Measurements from ENCODE around the gene TXN2. TPM values are rescaled to one million over a fixed set of nuclear protein-coding genes. Genes with fewer than 3 reads are reported as not detected.

The TXN2 gene
- total RNA-seq, 1 experiment from 2014 or later, result 58.6 TPM

DNA sequence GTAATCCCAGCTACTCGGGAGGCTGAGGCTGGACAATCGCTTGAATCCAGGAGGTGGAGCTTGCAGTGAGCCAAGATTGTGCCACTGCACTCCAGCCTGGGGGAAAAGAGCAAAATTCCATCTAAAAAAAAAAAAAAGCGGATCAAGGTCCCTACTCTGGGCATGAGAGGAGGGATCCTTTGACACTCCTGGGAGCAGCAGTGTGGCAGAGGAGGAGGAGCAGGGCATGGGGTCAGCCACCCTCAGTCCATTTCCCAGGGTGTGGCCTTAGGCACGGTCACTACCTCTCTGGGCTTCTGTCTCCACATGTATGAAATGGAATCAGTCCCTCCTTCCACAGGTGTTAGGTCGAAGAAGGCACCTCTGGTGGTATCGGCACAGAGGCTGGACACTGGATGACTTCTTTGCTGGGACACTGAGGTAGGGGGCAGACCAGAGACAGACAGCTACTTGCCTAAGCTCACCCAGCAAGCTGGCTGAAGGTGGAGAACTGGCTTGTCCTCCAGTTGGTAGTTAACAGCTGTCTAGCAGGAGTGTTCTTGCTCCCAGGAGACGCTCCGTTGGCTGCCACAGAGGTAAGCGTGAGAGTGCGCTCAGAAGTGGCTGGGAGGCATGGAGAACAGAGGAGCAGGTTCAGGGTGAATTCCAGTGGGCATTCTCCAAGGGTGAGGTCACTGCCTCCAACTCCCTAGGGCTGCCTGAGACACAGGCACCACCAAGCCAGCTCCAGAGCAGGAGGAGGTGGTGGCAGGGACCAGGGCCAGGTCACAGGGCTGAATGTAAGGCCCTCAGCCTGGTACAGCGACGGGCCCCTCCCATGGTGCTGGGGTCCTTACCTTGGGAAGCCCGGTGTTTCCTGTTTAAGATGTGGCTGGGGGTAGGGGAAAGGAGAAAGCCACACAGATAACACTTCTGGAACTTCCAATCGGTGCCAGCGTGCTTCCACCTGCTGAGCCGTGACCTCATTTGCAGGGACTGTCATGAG, 19.5 kb downstream of the TXN2 start:
- Histone ChIP-seq H3K56ac (ENCODE audit: insufficient read length, low read depth, low read length) (no peak overlapping the region), H2AFZ (ENCODE audit: low read length) (no peak overlapping the region), H3K23me2 (ENCODE audit: insufficient read length, low read depth, low read length, poor library complexity, severe bottlenecking) (peaks cover 3% of the 10 kb centered on the region), H3K79me2 (ENCODE audit: insufficient read depth, low read length) (no peaks in the 10 kb centered on the region), H3K4me1 (ENCODE audit: insufficient read depth, low read length) (peaks cover 2% of the 10 kb centered on the region), H3K23ac (ENCODE audit: insufficient read length, low read depth, low read length) (no peak overlapping the region), H3K9ac (ENCODE audit: extremely low read depth, insufficient read length, low read length) (no peak overlapping the region), H3K27ac (ENCODE audit: insufficient read length, low read depth, low read length) (no peak overlapping the region), H2BK120ac (ENCODE audit: low read depth, low read length, poor library complexity, severe bottlenecking) (no peak overlapping the region), H4K5ac (ENCODE audit: insufficient read length, low read depth, low read length) (no peak overlapping the region), H3K18ac (ENCODE audit: insufficient read length, low read depth, low read length) (peak overlapping the region; percentile 43), H3K9me3 (ENCODE audit: control insufficient read depth, low read depth, low read length) (no peaks in the 10 kb centered on the region), H4K91ac (ENCODE audit: insufficient read length, low read depth, low read length) (peak overlapping the region; percentile 2), H4K8ac (replicated peaks; ENCODE audit: insufficient read length, low read depth, low read length) (no peak overlapping the region), H2BK12ac (ENCODE audit: insufficient read length, low read depth, low read length) (no peak overlapping the region), H3K14ac (ENCODE audit: insufficient read depth, low read length) (peak overlapping the region; percentile 64; the same call in 1 of the 2 replicates), H3K4ac (ENCODE audit: low read depth, low read length) (no peak overlapping the region), H3T11ph (ENCODE audit: low read length) (no peak overlapping the region), H4K20me1 (ENCODE audit: control insufficient read depth, insufficient read depth, insufficient read length) (no peaks in the 10 kb centered on the region), H3K79me1 (ENCODE audit: insufficient read depth, low read depth, low read length, poor library complexity, severe bottlenecking) (no peaks in the 10 kb centered on the region), H2BK20ac (ENCODE audit: low read depth, low read length, poor library complexity, severe bottlenecking) (no peak overlapping the region), H2BK15ac (ENCODE audit: low read depth, low read length) (no peak overlapping the region; the same call in 1 of the 2 replicates), H3K27me3 (ENCODE audit: insufficient read depth, low read length) (no peaks in the 10 kb centered on the region), H3K4me2 (ENCODE audit: insufficient read depth, insufficient read length, low read length) (no peak overlapping the region), H2AK5ac (ENCODE audit: insufficient read length, low read length) (peak overlapping the region; percentile 4), H2BK5ac (ENCODE audit: insufficient read length, low read length) (no peak overlapping the region)
- Mint-ChIP-seq H3K4me3 (no peak overlapping the region), H3K4me1 (peaks cover 28 to 36% of the 10 kb centered on the region in 2 experiments), H3K9me3 (no peaks in the 10 kb centered on the region), H3K36me3 (ENCODE audit: insufficient read depth in 1 of 3, low read depth in 3 of 3) (peaks cover 0 to 6% (median 3%) of the 10 kb centered on the region in 3 experiments; a peak in 4 of 7 replicates), H3K27ac (peak overlapping the region; percentile 63 to 95 (median 77); a peak in 4 of 7 replicates), H3K27me3 (ENCODE audit: low read depth) (peaks cover 3% of the 10 kb centered on the region; the same call in 1 of the 2 replicates)
- TF ChIP-seq, protein P1, sequence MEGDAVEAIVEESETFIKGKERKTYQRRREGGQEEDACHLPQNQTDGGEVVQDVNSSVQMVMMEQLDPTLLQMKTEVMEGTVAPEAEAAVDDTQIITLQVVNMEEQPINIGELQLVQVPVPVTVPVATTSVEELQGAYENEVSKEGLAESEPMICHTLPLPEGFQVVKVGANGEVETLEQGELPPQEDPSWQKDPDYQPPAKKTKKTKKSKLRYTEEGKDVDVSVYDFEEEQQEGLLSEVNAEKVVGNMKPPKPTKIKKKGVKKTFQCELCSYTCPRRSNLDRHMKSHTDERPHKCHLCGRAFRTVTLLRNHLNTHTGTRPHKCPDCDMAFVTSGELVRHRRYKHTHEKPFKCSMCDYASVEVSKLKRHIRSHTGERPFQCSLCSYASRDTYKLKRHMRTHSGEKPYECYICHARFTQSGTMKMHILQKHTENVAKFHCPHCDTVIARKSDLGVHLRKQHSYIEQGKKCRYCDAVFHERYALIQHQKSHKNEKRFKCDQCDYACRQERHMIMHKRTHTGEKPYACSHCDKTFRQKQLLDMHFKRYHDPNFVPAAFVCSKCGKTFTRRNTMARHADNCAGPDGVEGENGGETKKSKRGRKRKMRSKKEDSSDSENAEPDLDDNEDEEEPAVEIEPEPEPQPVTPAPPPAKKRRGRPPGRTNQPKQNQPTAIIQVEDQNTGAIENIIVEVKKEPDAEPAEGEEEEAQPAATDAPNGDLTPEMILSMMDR (conservative IDR thresholded peaks at IDR 0.05), result no peak
- WGBS (ENCODE audit: extremely low coverage, insufficient read length, low lambda C conversion rate), result no CpG with 5 or more reads among the region's 16 CpGs
- DNase-seq, result peak; percentile 81
